NCI-H1930 (cell line): Measurements from ENCODE around the gene ZC3HAV1.
"Not testable (repeated sequence)": the region's sequence is repeated elsewhere in the genome, so short reads cannot be mapped to it uniquely, and the experiment has no call there.

Experiments
- DNase-seq, 2 experiments: peaks; one replicate each; lab custom pipeline; 2025; lab: John Stamatoyannopoulos, UW

Gene ZC3HAV1

GRCh38 chr7:139112316-139112715 is 2.8 kb upstream of the ZC3HAV1 start:
- DNase-seq, result no peak

DNA sequence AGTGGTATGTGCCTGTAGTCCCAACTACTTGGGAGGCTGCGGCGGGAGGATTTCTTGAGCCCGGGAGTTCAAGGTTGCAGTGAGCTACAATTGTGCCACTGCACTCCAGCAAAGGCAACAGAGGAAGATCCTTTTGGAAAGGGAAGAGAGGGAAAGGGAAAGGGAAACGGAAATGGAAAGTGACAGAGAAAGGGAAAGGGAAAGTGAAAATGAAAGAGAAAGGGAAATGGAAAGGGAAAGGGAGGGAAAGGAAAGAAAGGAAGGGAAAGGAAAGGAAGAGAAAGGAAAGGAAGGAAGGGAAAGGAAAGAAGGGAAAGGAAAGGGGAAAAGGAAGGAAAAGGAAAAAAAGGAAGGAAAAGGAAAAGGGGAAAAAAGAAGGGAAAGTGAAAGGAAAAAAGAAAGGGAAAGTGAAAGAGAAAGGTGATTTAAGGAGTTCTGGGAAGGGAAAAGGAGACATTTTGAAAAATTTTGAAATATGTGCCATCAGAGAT is 2.3 kb upstream of the ZC3HAV1 start:
- no peak for DNase-seq

DNA sequence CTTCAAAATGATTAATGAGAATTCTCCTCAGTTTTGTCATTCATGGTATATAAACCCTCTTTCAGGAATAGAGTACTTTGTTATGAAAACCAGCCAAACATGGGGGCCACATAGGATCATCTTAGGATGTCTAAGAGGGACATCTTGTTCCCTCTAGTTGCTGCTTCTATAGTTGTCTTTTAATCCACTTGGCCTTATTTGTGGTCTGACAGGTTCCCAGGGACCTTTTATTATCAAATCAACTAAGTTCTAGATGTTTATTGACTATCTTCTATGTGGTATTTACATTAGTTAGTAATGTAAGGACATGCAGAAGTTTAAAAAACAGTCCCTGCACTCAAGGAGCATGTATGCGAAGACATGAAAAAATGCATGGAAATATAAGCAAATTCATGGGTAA is 1.6 kb upstream of the ZC3HAV1 start:
- DNase-seq, result no peak

DNA sequence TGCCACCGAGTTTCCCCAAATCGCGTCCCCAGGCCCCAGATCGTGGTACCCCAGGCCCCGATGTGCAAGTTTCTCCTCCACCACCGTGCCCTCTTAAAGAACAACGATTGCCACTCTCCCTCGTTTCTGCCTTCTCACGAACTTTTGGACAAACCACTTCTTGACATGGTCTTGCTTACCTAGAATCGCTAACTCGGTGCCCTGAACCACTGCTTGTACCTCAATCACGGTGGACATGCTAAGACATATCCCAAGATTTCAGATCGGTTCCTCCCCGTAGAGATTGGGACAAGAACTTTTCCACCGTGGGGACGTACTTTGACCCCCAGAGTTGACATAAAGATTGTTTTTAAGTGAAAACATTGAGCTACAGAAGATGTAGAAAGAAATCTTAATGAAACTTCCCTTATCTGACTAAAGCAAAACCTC is 477 bp upstream of the ZC3HAV1 start:
- DNase-seq, result no peak

- DNase-seq, result no peak
Measured at GRCh38 chr7:139108266-139109187, 993 bp downstream of the ZC3HAV1 start.

GRCh38 chr7:139106959-139107358 is 2.6 kb downstream of the ZC3HAV1 start:
- DNase-seq, result no peak

DNA sequence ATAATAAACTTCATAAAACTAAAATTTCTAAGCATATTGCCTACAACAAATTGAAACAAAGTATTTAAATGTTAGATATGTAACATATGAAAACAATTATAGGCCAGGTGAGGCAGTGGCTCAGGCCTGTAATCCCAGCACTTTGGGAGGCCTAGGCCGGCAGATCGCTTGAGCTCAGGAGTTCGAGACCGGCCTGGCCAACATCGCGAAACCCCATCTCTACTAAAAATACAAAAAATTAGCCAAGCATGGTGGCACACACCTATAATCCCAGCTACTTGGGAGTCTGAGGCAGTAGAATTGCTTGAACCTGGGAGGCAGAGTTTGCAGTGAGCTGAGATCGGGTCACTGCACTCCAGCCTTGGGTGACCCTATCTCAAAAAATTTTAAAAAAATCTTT is 3.3 kb downstream of the ZC3HAV1 start:
- not testable (repeated sequence) for DNase-seq

- DNase-seq, result no peak
Measured at GRCh38 chr7:139105484-139105883, 4.0 kb downstream of the ZC3HAV1 start.

- no peak for DNase-seq
Measured at GRCh38 chr7:139104091-139104450, 5.4 kb downstream of the ZC3HAV1 start.

DNA sequence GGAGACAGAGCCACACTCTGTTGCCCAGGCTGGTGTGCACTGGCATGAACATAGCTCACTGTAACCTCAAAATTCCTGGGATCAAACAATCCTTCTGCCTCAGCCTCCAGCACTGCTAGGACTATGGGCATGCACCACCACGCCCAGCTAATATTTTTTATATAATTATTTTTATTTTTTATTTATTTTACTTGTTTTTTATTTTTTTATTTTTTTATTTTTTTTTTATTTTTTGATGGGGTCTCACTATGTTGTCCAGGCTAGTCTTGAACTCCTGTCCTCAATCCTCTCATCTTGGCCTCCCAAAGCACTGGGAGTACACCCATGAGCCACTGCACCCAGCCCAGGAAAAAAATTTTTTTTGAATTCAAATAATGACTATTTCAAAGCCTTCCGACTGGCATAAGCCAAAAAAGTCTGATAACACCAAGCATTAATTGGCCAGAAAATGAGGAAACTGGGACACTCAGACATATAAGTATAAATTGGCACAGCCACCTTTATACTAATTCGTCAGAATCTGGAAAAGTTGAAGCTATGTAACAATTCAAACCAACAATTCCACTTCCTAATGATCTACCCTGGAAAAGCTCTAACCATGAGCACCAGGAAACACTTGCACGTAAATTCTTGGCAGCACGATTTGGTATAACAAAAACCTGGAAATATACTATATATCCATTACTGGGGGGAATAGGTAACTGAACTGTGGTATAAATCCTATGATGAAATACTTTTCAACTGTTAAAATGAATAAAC is 6.3 kb downstream of the ZC3HAV1 start:
- DNase-seq, result no peak

DNA sequence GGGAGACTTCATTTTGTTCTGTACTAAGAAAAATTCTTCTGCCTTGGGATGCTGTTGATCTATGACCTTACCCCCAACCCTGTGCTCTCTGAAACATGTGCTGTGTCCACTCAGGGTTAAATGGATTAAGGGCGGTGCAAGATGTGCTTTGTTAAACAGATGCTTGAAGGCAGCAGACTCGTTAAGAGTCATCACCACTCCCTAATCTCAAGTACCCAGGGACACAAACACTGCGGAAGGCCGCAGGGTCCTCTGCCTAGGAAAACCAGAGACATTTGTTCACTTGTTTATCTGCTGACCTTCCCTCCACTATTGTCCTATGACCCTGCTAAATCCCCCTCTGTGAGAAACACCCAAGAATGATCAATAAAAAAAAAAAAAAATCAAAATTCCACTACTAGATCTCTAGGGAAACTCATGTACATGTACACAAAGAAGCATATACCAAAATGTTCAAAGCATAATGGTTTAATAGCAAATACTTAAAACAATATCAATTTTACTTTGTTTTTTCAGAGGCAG is 7.8 kb downstream of the ZC3HAV1 start:
- DNase-seq, result not testable (repeated sequence)

- DNase-seq, result no peak
Measured at GRCh38 chr7:139099172-139099947, 10.2 kb downstream of the ZC3HAV1 start.

DNA sequence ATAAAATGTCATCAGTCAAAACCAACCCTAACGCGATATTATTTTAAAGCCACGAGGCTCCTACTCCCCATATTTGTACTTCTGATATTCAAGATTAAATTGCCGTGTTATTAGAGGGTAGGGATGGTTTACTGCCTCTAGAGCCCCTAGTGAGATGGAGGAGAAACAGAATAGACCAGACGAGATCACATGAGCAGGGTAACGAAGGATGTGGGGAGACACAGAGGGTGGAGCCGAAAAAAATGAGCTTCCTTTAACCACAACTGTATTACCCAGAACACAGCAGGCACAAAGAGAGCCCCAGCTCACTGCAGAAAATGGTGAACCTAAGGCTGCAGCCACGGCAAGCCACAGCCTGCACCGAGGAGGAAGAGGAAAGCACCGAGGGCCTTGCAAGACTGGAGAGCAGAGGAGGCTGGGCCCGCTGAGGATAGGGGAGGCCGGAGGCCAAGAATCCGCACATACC is 14.3 kb downstream of the ZC3HAV1 start:
- DNase-seq, result no peak

- no peak for DNase-seq
Measured at GRCh38 chr7:139094596-139094995, 14.9 kb downstream of the ZC3HAV1 start.

DNA sequence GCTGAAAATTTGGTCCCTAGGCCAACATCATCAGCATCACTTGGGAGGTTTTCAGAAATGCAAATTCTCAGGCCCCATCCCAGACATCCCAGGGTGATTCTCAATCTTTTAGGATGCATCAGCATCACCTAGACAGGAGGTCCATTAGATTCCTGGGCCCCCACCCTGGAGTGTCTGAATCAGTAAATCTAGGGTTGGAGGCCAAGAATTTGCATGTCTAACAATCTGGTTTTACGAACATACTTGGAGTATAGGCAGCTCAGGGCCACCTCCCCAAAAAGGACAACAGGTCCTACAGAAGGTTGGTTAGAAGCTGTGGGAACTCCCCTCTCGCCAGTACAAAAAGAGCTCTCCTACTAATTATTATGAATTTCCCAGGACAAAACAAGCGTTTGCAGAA is 15.5 kb downstream of the ZC3HAV1 start:
- DNase-seq, result no peak

GRCh38 chr7:139093512-139093911 is 16.0 kb downstream of the ZC3HAV1 start:
- DNase-seq, result not testable (repeated sequence)

GRCh38 chr7:139092090-139092796 is 17.3 kb downstream of the ZC3HAV1 start:
- no peak for DNase-seq

DNA sequence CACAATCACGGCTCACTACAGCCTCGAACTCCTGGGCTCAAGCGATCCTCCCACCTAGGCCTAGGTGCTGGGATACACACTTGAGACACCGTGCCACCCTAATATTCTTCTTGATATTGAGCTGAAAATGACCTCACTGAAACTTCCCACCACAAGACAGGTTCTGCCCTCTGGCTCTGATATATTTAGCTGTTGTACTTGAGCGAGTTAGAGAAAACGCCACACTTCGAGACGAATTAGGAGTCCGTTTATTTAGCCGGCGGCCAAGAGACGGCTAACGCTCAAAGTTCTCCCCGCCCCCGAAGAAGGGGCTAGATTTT is 17.9 kb downstream of the ZC3HAV1 start:
- no peak for DNase-seq

- no peak for DNase-seq
Measured at GRCh38 chr7:139089118-139089517, 20.4 kb downstream of the ZC3HAV1 start.

GRCh38 chr7:139088268-139088667 is 21.3 kb downstream of the ZC3HAV1 start:
- DNase-seq, result no peak

GRCh38 chr7:139087212-139087611 is 22.3 kb downstream of the ZC3HAV1 start:
- DNase-seq, result no peak
